GM19351 (cell line): ENCODE measurements around the gene STK32C.
"Not testable (repeated sequence)": the region's sequence is repeated elsewhere in the genome, so short reads cannot be mapped to it uniquely, and the experiment has no call there.

ENCODE experiments used
- ATAC-seq: cut with Tn5 transposase; IDR thresholded peaks from one replicate; pipeline ENCODE4 v1.9.1; 2021; ENCODE audit warnings: mild to moderate bottlenecking, moderate library complexity; ENCODE audit not compliant: unreplicated experiment

STK32C gene

GRCh38 chr10:132220996-132221395 is 86.8 kb downstream of the STK32C start:
- ATAC-seq, result not testable (repeated sequence)

- no peak for ATAC-seq
These were observed 87.7 kb downstream of the STK32C start for GRCh38 chr10:132220061-132220460.

- no peak for ATAC-seq
These were observed 88.3 kb downstream of the STK32C start for GRCh38 chr10:132219486-132219885.

GRCh38 chr10:132216441-132216840 is 91.3 kb downstream of the STK32C start:
- not testable (repeated sequence) for ATAC-seq

GRCh38 chr10:132213917-132214316 is 93.8 kb downstream of the STK32C start:
- no peak for ATAC-seq

GRCh38 chr10:132212816-132213215 is 94.9 kb downstream of the STK32C start:
- ATAC-seq, result no peak

DNA sequence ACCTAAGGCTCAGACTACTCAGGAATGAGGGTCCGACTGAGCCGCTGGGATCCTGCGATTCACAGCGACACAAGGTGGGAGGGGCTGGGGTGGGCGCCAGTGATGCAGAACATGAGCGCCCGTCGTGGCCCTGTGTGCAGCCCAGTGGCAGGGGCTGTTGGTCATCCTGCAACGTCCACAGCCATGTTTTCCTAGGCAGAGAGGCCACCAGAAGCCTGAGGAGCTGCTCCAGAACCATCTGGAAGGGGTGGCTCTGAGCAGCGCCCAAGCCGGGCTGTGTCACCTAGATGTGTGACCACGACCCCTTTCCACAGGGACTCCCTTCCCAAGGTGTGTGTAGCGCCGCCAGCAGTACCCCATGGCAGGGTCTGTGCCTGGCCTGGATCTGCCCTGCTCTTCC is 96.5 kb downstream of the STK32C start:
- ATAC-seq, result no peak

DNA sequence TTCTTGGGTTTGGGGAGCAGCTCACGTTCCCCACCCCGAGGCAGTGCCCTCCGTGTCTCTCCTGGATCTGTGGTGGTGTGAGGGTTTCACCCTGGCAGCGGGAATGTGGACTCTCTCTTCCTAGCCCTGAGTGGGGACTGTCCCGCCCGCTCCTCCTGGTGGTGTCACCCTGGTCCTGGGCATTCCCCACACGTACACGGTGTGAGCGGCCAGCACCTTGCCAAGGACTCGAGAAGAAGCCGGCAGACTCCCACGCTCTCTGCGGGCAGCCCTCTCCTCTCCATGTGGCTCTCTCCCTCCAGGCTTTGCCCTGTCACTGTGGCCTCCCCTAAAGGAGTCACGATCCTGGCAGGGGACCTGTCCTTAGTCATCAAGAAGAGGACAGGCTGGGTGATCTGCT is 97.0 kb downstream of the STK32C start:
- no peak for ATAC-seq

GRCh38 chr10:132209978-132210530 is 97.7 kb downstream of the STK32C start:
- no peak for ATAC-seq

DNA sequence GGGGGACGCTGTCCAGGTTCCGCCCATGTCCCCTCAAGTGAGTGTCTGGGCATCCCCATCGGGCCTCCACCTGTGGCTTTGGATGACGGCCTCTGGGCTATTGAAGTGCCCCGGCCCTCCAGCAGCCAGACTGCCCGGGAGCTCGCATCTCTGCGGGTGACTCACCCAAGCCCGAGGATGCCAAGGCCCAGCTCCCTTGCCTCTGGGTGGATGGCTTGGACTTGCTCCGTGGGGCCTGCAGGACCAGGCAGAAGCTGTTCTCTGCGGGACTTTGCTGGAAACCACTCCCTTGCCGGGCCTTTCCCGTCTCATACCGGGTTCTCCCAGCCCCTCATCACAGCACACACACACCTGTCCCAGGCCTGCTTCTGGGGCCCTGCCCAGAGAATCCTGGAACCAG is 98.6 kb downstream of the STK32C start:
- no peak for ATAC-seq

GRCh38 chr10:132208462-132209050 is 99.2 kb downstream of the STK32C start:
- no peak for ATAC-seq

DNA sequence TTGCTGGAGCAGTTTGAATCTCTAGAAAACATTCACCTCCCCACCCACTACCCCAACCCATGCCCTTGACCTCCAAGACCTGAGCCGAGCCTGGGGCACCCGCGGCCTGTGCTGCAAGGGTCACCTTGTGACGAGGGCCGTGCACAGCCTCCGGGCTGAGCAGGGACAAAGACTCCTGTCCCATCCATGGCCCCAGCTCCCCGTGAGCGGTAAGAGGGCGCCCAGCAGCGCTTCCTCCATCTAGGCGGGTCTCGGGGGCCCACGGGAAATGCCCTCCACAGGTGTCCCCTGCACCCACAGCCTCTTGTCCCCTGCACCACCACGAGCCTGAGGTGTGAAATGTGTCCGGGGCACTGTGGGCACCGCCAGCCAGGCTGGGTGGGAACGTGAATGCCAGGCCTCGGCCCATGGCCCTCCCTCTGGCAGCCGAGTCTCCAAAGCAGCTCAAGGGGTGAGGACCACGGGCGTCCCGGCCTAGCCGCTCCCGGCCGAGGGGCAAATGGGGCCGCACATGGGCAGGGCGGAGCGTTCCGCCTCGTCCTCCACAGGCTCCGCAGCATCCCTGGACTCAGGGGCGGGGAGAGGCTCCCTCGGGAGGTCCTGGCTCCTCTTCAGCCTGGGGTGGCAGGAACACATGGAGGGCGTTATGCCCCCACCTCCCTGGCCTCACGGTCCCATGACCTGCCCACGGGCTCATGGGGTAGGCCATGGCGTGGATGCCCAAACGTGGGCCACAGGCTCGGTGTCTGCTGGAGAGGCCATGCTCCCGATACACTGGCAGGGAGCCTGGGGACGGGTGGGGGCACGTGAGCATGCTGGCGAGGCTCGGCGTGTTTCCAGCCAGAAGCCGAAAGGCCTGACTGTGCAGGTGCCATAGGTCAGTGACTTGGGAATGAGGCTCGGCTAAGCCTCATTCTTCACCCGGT is 100.0 kb downstream of the STK32C start:
- ATAC-seq, result no peak

- no peak for ATAC-seq
These were observed 100.8 kb downstream of the STK32C start for GRCh38 chr10:132206806-132207535.

GRCh38 chr10:132206377-132206745 is 101.4 kb downstream of the STK32C start:
- no peak for ATAC-seq

DNA sequence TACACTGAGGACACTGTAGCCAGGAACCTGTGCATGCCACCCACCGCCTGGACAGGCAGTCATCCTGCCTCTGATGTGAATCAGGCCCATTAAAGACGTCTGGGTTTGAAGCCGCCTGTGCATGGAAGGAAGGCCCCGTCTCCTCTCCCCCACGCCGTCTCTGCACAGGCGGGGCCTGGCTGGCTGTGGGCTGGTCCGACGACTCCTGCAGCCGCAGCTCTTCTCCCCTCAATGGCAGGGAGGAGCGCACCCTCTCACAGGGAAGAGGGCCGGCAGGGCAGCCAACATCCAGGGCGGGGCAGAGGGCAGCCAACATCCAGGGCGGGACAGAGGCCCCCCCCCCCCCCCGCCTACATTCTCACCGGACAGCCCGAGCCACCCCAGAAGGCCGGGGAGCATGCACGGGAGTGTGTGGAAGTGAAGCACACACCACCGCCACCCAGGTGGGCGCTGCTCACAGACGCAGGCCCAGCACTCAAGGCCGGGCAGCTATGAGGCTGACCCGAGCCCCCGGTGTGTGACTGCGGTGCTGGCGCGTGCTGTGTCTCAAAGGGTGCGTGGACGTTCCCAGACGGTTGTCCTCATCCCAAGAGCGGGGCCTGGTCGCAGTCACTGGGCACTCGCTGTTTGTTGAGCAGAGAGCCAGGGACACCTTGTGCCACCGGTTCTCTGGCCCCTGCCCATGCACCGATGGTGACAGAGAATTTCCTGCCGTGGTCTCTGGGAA is 101.9 kb downstream of the STK32C start:
- ATAC-seq, result no peak

GRCh38 chr10:132204781-132205473 is 102.8 kb downstream of the STK32C start:
- ATAC-seq, result no peak

DNA sequence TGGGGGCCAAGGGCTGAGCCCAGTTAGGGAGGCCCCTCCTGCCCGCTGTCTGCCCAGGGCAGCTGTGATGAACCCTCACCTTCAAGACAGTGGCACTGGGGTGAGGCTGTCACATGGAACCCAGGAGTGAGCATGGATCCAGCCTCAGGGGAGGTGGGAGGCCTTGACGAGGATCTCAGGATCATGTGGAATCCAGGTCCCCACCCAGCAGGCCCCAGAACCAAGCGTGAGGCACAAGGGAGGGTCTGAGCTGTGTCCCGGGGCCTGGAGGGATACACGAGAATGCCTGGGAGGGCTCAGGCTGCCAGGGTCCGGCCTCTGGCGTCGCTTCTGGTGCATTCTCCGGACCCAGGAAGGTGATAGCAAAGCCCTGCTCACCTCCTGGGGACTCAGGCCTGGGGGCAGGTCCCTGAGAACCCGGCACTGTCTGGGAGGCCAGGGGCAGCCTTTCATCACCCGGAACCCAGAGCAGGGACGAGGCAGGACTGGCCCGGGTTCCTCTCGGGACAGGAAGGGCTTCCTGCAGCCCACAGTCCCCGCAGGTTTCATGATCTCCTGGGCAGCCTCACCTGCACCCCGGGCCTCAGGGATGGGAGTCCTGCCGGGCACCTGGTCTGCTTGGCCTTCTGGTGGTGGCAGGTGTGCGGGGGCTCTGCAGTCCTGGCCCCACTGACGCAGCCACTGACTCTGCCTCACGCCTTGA is 103.5 kb downstream of the STK32C start:
- no peak for ATAC-seq

- ATAC-seq, result no peak
These were observed 104.3 kb downstream of the STK32C start for GRCh38 chr10:132203256-132204077.
